GM23338 (cell line): ENCODE results near the gene AHI1. TPM values are rescaled to one million over a fixed set of nuclear protein-coding genes. Genes with fewer than 3 reads are reported as not detected.

Experiments used
- ATAC-seq: fragments of 200-7000 bp; cut with Tn5 transposase; 3 replicates; pipeline ENCODE4 v1.9.1; 2020
- DNase-seq: peaks from one replicate; pipeline ENCODE4 v3.0.0-alpha.2; 2015; ENCODE audit warnings: low spot score
- H2AFZ ChIP-seq: fragments of 200-600 bp; sonication (generic); 2 replicates; pipeline ENCODE4 v1.8.0; 2016; ENCODE audit warnings: antibody characterized with exemption, mild to moderate bottlenecking, moderate library complexity
- H3F3A ChIP-seq: fragments of 200-600 bp; sonication (generic); replicated peaks from 2 replicates; pipeline ENCODE4 v1.8.0; 2017; ENCODE audit warnings: antibody characterized with exemption, mixed run types, low read depth
- H3K27ac ChIP-seq: fragments of 200-600 bp; sonication (generic); 2 replicates; pipeline ENCODE4 v1.6.1; 2016; ENCODE audit warnings: low read depth
- H3K27me3 ChIP-seq: fragments of 200-600 bp; sonication (generic); 2 replicates; pipeline ENCODE4 v1.8.0; 2016; ENCODE audit warnings: mild to moderate bottlenecking, mixed run types, moderate library complexity; ENCODE audit not compliant: insufficient read depth
- H3K36me3 ChIP-seq: fragments of 200-600 bp; sonication (generic); 2 replicates; pipeline ENCODE4 v1.8.0; 2016; ENCODE audit warnings: mild to moderate bottlenecking; ENCODE audit not compliant: insufficient read depth
- H3K4me1 ChIP-seq: fragments of 200-600 bp; sonication (generic); 2 replicates; pipeline ENCODE4 v1.8.0; 2016; ENCODE audit warnings: mild to moderate bottlenecking, moderate library complexity; ENCODE audit not compliant: insufficient read depth
- H3K4me2 ChIP-seq: fragments of 200-600 bp; sonication (generic); 2 replicates; pipeline ENCODE4 v1.7.1; 2017; ENCODE audit warnings: mixed run types
- H3K4me3 ChIP-seq: fragments of 200-600 bp; sonication (generic); 2 replicates; pipeline ENCODE4 v1.6.1; 2016; ENCODE audit warnings: mixed run types
- H3K79me2 ChIP-seq: fragments of 200-600 bp; sonication (generic); replicated peaks from 2 replicates; pipeline ENCODE4 v1.8.0; 2017; ENCODE audit warnings: mild to moderate bottlenecking; ENCODE audit not compliant: insufficient read depth
- H3K9me2 ChIP-seq: fragments of 200-600 bp; sonication (generic); 2 replicates; pipeline ENCODE4 v1.8.0; 2017; ENCODE audit not compliant: insufficient read depth
- H4K20me1 ChIP-seq: fragments of 200-600 bp; sonication (generic); replicated peaks from 2 replicates; pipeline ENCODE4 v1.8.0; 2017; ENCODE audit warnings: mild to moderate bottlenecking; ENCODE audit not compliant: insufficient read depth
- H3K27ac Mint-ChIP-seq: 2 replicates; pipeline ENCODE4 v1.8.0; 2020; ENCODE audit warnings: inconsistent platforms, mild to moderate bottlenecking, moderate library complexity, mixed read lengths
- H3K27me3 Mint-ChIP-seq: 3 replicates; pipeline ENCODE4 v1.8.0; 2022; ENCODE audit warnings: low read depth, mild to moderate bottlenecking, moderate library complexity, mixed read lengths, inconsistent platforms; ENCODE audit not compliant: insufficient read depth, poor library complexity
- H3K36me3 Mint-ChIP-seq: 3 replicates; pipeline ENCODE4 v1.8.0; 2021; ENCODE audit warnings: low read depth, mild to moderate bottlenecking, inconsistent platforms, moderate library complexity, mixed read lengths
- H3K4me1 Mint-ChIP-seq: 3 replicates; pipeline ENCODE4 v1.8.0; 2020; ENCODE audit warnings: mild to moderate bottlenecking, inconsistent platforms, mixed read lengths
- H3K4me3 Mint-ChIP-seq: 3 replicates; pipeline ENCODE4 v1.8.0; 2021; ENCODE audit warnings: moderate library complexity, mild to moderate bottlenecking, inconsistent platforms, mixed read lengths
- H3K9me3 Mint-ChIP-seq: 3 replicates; pipeline ENCODE4 v1.8.0; 2020; ENCODE audit warnings: moderate library complexity, mild to moderate bottlenecking, inconsistent platforms, mixed read lengths
- EZH2 ChIP-seq: fragments of 200-600 bp; sonication (generic); IDR thresholded peaks from one replicate; pipeline ENCODE4 v1.8.0; 2017; ENCODE audit warnings: antibody characterized with exemption, mild to moderate bottlenecking, low read depth; ENCODE audit not compliant: unreplicated experiment
- ZNF331 ChIP-seq: fragments of 250-450 bp; sonication (Bioruptor Pico); IDR thresholded peaks from 2 replicates; pipeline ENCODE4 v1.5.0; 2020; ENCODE audit warnings: low read depth, mild to moderate bottlenecking, moderate library complexity
- polyA plus RNA-seq: library from polyadenylated mRNA; unstranded; fragments of >200 nt; fragmentation: Nextera tagmentation; extraction: Ambion mirVana; gene quantifications from 2 replicates; pipeline ENCODE4 v1.2.1, GENCODE V29; 2016
- total RNA-seq: library from RNA; depleted of rRNA; stranded (reverse); fragments of >200 nt; shearing (Covaris generic); gene quantifications from 2 replicates; pipeline ENCODE4 v1.2.3, GENCODE V29; 2014
- TF ChIP-seq, protein P1 (sequence below): fragments of 250-450 bp; sonication (Bioruptor Pico); IDR thresholded peaks from 2 replicates; pipeline ENCODE4 v1.5.0; 2020; ENCODE audit warnings: mild to moderate bottlenecking, moderate library complexity
- TF ChIP-seq, protein P2 (sequence below): IDR thresholded peaks from one replicate; pipeline ENCODE4 v1.6.1; 2018; ENCODE audit warnings: antibody characterized with exemption; ENCODE audit not compliant: unreplicated experiment

AHI1 gene
- total and polyA plus RNA-seq, 2 experiments from 2014 or later, result 19.8 to 72.9 TPM

DNA sequence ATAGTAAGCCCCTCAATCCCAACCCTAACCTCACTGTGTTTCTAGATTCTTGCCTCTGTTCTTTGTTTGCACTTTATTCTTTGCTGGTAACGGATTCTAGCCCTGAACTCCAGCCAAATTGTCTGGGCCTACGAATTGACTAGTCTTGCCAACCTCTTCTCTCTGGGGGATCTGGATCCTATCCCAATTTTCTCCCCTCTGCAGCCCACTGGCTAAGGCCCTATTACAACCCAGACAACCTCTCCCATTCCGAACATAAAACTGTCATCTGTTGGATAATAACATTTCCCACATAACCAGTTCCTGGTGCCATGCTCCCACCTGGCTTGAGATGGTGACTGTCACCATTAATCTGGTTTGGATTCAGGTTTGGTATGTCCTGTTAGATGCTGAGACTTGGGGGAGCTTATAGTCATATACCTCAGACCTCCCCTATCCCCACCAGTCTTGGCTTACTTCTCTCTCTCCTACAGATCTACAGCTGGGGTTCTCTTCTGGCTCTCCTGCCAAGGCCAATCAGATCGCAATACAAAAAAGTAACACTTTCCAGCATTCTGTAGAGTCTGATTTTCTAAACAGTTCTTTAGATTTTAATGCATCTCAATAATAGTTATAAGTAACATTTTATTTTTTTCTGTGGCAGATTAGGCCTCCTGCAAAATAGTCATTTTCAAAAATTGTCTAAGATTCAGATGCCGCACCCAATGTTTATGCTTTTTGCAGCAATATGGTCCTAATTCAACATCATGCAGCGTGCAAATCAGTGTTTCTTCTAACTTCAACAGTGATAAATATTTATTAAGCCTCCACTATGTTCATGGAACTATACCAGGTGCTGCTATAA, 29.8 kb upstream of the AHI1 start:
- H3K36me3 Mint-ChIP-seq, result no peaks in the 10 kb centered on the region
- no peak overlapping the region for H3K4me3 Mint-ChIP-seq
- no peaks in the 10 kb centered on the region for H3K27me3 ChIP-seq

DNA sequence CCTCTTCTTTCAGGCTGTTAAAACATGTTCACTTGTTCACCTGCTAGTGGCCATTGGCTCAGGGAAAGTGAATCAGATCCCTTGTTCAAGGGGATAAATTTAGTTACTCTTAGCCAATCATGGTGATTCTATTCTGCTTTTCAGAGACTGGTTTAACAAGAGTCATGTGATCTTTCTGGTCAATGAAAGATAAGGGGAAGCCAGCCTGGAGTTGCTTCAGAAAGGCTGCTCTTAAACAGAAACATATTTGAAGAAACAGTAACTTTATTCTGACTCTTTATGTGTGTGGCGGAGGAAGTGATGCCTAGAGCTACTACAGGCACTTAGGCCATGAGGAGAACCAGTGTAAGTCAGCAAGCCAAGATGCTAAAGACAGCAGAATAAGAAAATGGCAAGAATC, 28.1 kb upstream of the AHI1 start:
- H3K79me2 ChIP-seq, result no peaks in the 10 kb centered on the region
- H3K27ac Mint-ChIP-seq, result no peak overlapping the region
- H3K4me1 ChIP-seq, result no peaks in the 10 kb centered on the region
- no peaks in the 10 kb centered on the region for H4K20me1 ChIP-seq
- H3K36me3 Mint-ChIP-seq, result no peaks in the 10 kb centered on the region
- H3K4me1 Mint-ChIP-seq, result no peaks in the 10 kb centered on the region
- H3K9me3 Mint-ChIP-seq, result no peaks in the 10 kb centered on the region
- no peaks in the 10 kb centered on the region for H3F3A ChIP-seq
- DNase-seq, result no peak
- no peak for ATAC-seq
- no peak overlapping the region for H3K27ac ChIP-seq
- no peak overlapping the region for H3K4me3 ChIP-seq
- no peaks in the 10 kb centered on the region for H3K36me3 ChIP-seq
- H3K27me3 Mint-ChIP-seq, result no peaks in the 10 kb centered on the region
- no peak overlapping the region for H3K4me2 ChIP-seq
- no peak overlapping the region for H3K4me3 Mint-ChIP-seq
- H3K9me2 ChIP-seq, result no peaks in the 10 kb centered on the region
- H3K27me3 ChIP-seq, result no peaks in the 10 kb centered on the region
- 0 out of 2 replicates have a peak overlapping the region, but pooled peaks have one; percentile 5 for H2AFZ ChIP-seq
- TF ChIP-seq, protein P1, sequence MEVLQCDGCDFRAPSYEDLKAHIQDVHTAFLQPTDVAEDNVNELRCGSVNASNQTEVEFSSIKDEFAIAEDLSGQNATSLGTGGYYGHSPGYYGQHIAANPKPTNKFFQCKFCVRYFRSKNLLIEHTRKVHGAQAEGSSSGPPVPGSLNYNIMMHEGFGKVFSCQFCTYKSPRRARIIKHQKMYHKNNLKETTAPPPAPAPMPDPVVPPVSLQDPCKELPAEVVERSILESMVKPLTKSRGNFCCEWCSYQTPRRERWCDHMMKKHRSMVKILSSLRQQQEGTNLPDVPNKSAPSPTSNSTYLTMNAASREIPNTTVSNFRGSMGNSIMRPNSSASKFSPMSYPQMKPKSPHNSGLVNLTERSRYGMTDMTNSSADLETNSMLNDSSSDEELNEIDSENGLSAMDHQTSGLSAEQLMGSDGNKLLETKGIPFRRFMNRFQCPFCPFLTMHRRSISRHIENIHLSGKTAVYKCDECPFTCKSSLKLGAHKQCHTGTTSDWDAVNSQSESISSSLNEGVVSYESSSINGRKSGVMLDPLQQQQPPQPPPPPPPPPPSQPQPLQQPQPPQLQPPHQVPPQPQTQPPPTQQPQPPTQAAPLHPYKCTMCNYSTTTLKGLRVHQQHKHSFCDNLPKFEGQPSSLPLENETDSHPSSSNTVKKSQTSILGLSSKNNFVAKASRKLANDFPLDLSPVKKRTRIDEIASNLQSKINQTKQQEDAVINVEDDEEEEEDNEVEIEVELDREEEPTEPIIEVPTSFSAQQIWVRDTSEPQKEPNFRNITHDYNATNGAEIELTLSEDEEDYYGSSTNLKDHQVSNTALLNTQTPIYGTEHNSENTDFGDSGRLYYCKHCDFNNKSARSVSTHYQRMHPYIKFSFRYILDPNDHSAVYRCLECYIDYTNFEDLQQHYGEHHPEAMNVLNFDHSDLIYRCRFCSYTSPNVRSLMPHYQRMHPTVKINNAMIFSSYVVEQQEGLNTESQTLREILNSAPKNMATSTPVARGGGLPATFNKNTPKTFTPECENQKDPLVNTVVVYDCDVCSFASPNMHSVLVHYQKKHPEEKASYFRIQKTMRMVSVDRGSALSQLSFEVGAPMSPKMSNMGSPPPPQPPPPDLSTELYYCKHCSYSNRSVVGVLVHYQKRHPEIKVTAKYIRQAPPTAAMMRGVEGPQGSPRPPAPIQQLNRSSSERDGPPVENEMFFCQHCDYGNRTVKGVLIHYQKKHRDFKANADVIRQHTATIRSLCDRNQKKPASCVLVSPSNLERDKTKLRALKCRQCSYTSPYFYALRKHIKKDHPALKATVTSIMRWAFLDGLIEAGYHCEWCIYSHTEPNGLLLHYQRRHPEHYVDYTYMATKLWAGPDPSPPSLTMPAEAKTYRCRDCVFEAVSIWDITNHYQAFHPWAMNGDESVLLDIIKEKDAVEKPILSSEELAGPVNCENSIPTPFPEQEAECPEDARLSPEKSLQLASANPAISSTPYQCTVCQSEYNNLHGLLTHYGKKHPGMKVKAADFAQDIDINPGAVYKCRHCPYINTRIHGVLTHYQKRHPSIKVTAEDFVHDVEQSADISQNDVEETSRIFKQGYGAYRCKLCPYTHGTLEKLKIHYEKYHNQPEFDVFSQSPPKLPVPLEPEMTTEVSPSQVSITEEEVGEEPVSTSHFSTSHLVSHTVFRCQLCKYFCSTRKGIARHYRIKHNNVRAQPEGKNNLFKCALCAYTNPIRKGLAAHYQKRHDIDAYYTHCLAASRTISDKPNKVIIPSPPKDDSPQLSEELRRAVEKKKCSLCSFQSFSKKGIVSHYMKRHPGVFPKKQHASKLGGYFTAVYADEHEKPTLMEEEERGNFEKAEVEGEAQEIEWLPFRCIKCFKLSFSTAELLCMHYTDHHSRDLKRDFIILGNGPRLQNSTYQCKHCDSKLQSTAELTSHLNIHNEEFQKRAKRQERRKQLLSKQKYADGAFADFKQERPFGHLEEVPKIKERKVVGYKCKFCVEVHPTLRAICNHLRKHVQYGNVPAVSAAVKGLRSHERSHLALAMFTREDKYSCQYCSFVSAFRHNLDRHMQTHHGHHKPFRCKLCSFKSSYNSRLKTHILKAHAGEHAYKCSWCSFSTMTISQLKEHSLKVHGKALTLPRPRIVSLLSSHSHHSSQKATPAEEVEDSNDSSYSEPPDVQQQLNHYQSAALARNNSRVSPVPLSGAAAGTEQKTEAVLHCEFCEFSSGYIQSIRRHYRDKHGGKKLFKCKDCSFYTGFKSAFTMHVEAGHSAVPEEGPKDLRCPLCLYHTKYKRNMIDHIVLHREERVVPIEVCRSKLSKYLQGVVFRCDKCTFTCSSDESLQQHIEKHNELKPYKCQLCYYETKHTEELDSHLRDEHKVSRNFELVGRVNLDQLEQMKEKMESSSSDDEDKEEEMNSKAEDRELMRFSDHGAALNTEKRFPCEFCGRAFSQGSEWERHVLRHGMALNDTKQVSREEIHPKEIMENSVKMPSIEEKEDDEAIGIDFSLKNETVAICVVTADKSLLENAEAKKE (CRISPR knock-in tag), result no peak
- TF ChIP-seq, protein P2, sequence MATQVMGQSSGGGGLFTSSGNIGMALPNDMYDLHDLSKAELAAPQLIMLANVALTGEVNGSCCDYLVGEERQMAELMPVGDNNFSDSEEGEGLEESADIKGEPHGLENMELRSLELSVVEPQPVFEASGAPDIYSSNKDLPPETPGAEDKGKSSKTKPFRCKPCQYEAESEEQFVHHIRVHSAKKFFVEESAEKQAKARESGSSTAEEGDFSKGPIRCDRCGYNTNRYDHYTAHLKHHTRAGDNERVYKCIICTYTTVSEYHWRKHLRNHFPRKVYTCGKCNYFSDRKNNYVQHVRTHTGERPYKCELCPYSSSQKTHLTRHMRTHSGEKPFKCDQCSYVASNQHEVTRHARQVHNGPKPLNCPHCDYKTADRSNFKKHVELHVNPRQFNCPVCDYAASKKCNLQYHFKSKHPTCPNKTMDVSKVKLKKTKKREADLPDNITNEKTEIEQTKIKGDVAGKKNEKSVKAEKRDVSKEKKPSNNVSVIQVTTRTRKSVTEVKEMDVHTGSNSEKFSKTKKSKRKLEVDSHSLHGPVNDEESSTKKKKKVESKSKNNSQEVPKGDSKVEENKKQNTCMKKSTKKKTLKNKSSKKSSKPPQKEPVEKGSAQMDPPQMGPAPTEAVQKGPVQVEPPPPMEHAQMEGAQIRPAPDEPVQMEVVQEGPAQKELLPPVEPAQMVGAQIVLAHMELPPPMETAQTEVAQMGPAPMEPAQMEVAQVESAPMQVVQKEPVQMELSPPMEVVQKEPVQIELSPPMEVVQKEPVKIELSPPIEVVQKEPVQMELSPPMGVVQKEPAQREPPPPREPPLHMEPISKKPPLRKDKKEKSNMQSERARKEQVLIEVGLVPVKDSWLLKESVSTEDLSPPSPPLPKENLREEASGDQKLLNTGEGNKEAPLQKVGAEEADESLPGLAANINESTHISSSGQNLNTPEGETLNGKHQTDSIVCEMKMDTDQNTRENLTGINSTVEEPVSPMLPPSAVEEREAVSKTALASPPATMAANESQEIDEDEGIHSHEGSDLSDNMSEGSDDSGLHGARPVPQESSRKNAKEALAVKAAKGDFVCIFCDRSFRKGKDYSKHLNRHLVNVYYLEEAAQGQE, result no peak

More for the DNA sequence above, 29.8 kb upstream of the AHI1 start:
- Histone ChIP-seq H3K9me2 (peaks cover 3% of the 10 kb centered on the region; the same call in 1 of the 2 replicates), H3F3A (no peaks in the 10 kb centered on the region), H4K20me1 (no peaks in the 10 kb centered on the region), H3K4me3 (no peak overlapping the region), H2AFZ (no peak overlapping the region), H3K36me3 (no peaks in the 10 kb centered on the region), H3K27ac (no peak overlapping the region), H3K4me2 (no peak overlapping the region), H3K79me2 (no peaks in the 10 kb centered on the region), H3K4me1 (no peaks in the 10 kb centered on the region)
- no peak for DNase-seq
- TF ChIP-seq EZH2, result no peak
- TF ChIP-seq ZNF331 (CRISPR knock-in tag), result no peak
- TF ChIP-seq, protein P2, result no peak
- Mint-ChIP-seq H3K4me1 (no peaks in the 10 kb centered on the region), H3K27ac (no peak overlapping the region; the same call in 1 of the 2 replicates), H3K27me3 (no peaks in the 10 kb centered on the region), H3K9me3 (no peaks in the 10 kb centered on the region)
- no peak for ATAC-seq
